ENCODE results near the gene CYP2C8. TPM values are rescaled to one million over a fixed set of nuclear protein-coding genes. Genes with fewer than 3 reads are reported as not detected.
"Not testable (repeated sequence)": the region's sequence is repeated elsewhere in the genome, so short reads cannot be mapped to it uniquely, and the experiment has no call there.

CYP2C8 gene
- total RNA-seq, 1 donor from 2014 or later: 7.3 TPM

DNA sequence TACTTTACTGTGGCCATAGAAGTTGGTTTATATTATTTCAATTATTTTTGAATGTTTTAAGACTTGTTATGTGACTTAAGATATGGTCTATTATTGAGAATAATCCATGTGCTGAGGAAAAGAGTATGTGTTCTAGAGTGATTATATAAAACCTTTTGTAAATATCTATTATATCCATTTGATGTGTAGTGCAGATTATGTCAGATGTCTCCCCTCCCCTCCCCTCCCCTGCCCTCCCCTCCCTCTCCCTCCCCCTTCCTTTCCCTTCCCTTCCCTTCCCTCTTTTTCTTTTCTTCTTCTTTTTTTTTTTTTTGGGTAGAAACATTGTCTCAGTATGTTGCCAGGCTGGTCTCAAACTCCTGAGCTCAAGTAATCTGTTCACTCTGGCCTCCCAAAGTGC lies 8.3 kb upstream of the CYP2C8 start:
- no peak for DNase-seq (ENCODE audit: low spot score, unreplicated experiment)
- Mint-ChIP-seq H3K36me3 (ENCODE audit: insufficient read depth) (peaks cover 16% of the 10 kb centered on the region), H3K27me3 (no peaks in the 10 kb centered on the region), H3K9me3 (ENCODE audit: low read depth) (peaks cover 37% of the 10 kb centered on the region), H3K4me1 (ENCODE audit: low read depth) (peaks cover 5% of the 10 kb centered on the region), H3K4me3 (ENCODE audit: low read depth) (no peak overlapping the region), H3K27ac (no peak overlapping the region)
- TF ChIP-seq, protein P1, sequence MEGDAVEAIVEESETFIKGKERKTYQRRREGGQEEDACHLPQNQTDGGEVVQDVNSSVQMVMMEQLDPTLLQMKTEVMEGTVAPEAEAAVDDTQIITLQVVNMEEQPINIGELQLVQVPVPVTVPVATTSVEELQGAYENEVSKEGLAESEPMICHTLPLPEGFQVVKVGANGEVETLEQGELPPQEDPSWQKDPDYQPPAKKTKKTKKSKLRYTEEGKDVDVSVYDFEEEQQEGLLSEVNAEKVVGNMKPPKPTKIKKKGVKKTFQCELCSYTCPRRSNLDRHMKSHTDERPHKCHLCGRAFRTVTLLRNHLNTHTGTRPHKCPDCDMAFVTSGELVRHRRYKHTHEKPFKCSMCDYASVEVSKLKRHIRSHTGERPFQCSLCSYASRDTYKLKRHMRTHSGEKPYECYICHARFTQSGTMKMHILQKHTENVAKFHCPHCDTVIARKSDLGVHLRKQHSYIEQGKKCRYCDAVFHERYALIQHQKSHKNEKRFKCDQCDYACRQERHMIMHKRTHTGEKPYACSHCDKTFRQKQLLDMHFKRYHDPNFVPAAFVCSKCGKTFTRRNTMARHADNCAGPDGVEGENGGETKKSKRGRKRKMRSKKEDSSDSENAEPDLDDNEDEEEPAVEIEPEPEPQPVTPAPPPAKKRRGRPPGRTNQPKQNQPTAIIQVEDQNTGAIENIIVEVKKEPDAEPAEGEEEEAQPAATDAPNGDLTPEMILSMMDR (IDR thresholded peaks at IDR 0.05; ENCODE audit: unreplicated experiment): no peak

DNA sequence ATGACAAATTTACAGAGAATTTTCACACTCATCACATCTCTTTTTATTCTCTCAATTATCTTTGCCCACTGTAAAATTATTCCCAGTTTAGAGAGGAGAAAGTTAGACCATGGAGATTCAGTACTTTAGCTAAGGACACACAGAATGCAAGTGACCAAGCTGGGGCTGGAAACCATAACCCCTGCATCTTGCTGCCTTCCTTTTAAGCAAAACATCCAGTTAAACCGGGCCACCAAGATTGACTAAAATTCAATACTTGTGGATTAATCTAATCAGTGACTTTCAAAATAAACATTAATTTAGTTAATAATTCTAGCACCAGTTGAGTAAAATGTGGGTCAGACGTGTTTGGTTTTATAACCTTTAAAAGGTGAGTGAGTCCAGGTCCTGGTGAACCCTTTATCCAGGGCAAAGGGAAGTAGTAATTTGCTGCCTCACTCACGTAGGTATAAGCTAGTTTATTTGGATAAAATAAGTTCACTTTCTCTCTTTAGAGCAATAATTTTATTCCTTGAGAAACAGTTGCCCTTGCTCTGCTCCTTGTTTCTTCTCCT lies 1.9 kb upstream of the CYP2C8 start:
- no peak for DNase-seq (ENCODE audit: low spot score, unreplicated experiment)
- TF ChIP-seq, protein P1 (IDR thresholded peaks at IDR 0.05; ENCODE audit: unreplicated experiment): no peak
- Mint-ChIP-seq H3K4me1 (ENCODE audit: low read depth) (peaks cover 14% of the 10 kb centered on the region), H3K4me3 (ENCODE audit: low read depth) (no peak overlapping the region), H3K36me3 (ENCODE audit: insufficient read depth) (peaks cover 9% of the 10 kb centered on the region), H3K27ac (no peak overlapping the region), H3K9me3 (ENCODE audit: low read depth) (peaks cover 31% of the 10 kb centered on the region), H3K27me3 (no peaks in the 10 kb centered on the region)

DNA sequence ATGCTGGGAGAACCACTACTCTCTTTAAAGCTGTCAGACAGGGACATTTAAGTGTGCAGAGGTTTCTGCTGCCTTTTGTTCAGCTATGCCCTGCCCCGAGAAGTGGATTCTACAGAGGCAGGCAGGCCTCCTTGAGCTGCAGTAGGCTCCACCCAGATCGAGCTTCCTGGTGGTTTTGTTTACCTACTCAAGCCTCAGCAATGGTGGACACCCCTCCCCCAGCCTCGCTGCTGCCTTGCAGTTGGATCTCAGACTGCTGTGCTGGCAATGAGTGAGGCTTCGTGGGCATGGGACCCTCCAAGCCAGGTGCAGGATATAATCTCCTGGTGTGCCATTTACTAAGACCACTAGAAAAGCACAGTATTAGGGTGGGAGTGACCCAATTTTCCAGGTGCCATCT lies 5.2 kb downstream of the CYP2C8 start:
- H3K27me3 Mint-ChIP-seq; H3K4me1 Mint-ChIP-seq (ENCODE audit: low read depth); DNase-seq (ENCODE audit: low spot score, unreplicated experiment); H3K27ac Mint-ChIP-seq; H3K4me3 Mint-ChIP-seq (ENCODE audit: low read depth): not testable (repeated sequence)
- H3K36me3 Mint-ChIP-seq (ENCODE audit: insufficient read depth): peaks cover 34% of the 10 kb centered on the region
- peaks cover 20% of the 10 kb centered on the region for H3K9me3 Mint-ChIP-seq (ENCODE audit: low read depth)

DNA sequence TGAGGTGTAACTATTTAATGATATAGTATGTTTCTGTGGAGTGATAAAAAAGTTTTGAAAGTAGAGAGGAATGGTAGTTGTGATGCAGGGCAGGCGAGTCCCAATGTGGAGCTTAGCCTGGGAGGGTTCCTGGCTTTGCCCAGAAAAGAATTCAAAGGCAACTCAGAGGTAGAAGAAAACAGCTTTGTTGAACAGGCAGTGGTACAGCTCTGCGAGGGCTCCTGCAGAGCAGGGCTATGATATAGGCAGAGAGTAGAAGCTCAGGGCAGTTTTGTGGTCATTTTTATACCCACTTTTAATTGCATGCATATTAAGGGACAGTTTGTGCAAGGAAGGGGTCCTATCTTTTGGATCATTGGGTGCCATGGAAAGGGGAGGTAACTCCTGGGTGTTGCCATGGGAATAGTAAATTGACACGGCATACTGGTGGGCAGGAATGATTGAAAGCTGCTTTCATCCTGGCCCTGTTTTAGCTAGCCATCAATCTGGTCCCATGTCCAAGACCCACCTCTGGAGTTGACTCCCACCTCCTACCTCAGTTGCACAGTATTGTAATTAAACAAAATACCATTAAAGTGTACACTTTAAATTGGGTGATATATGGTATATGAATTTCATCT lies 12.4 kb downstream of the CYP2C8 start:
- peaks cover 19% of the 10 kb centered on the region for H3K9me3 Mint-ChIP-seq (ENCODE audit: low read depth)
- no peak for DNase-seq (ENCODE audit: low spot score, unreplicated experiment)
- H3K4me3 Mint-ChIP-seq (ENCODE audit: low read depth): no peak overlapping the region
- peaks cover 24% of the 10 kb centered on the region for H3K36me3 Mint-ChIP-seq (ENCODE audit: insufficient read depth)
- H3K27ac Mint-ChIP-seq: no peak overlapping the region
- no peaks in the 10 kb centered on the region for H3K4me1 Mint-ChIP-seq (ENCODE audit: low read depth)
- TF ChIP-seq, protein P1 (IDR thresholded peaks at IDR 0.05; ENCODE audit: unreplicated experiment): no peak
- no peaks in the 10 kb centered on the region for H3K27me3 Mint-ChIP-seq

DNA sequence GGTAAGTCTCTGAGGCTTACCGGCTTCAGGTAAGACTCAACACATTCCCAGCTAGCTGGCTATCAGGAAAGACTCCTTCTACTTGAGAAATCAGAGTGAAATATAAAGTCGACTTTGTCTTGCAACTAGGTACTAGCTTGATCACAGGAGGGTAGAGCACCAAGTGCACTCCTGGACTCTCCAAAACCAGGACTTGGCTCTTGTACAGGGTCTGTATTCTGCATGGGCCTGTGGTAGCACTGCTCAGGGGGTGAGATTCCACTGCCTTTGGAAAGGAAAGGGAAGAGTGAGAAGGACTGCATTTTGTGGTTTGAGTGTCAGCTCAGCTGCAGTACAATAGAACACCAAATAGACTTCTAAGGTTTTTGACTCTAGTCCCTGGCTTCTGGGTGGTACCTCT lies 19.4 kb downstream of the CYP2C8 start:
- Mint-ChIP-seq H3K4me1 (ENCODE audit: low read depth) (peaks cover 4% of the 10 kb centered on the region), H3K4me3 (ENCODE audit: low read depth) (no peak overlapping the region), H3K27ac (peak overlapping the region; percentile 63), H3K9me3 (ENCODE audit: low read depth) (peaks cover 3% of the 10 kb centered on the region), H3K36me3 (ENCODE audit: insufficient read depth) (peaks cover 8% of the 10 kb centered on the region), H3K27me3 (no peaks in the 10 kb centered on the region)
- no peak for DNase-seq (ENCODE audit: low spot score, unreplicated experiment)
- TF ChIP-seq, protein P1 (IDR thresholded peaks at IDR 0.05; ENCODE audit: unreplicated experiment): no peak

DNA sequence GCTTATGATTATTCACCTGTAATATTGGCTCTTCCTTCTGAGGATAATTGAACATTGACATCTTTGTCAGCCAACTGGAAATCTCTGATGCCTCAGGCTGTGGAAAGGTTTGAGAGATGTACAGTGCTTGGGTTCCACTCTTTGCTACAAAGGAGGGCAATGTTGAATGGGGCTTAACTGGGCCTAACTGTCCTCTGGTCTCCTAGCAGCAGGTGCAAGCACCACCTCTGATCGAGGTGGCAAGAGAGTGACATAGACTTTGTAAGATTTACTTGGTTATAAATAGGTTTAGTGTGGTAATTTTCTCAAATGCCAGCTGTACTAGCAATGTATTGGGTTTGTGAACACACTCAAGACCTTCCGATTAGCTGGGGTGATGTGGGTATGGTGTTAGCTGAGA lies 21.1 kb downstream of the CYP2C8 start:
- H3K36me3 Mint-ChIP-seq (ENCODE audit: insufficient read depth): peaks cover 8% of the 10 kb centered on the region
- DNase-seq (ENCODE audit: low spot score, unreplicated experiment): no peak
- peaks cover 3% of the 10 kb centered on the region for H3K9me3 Mint-ChIP-seq (ENCODE audit: low read depth)
- H3K4me3 Mint-ChIP-seq (ENCODE audit: low read depth): no peak overlapping the region
- no peaks in the 10 kb centered on the region for H3K27me3 Mint-ChIP-seq
- TF ChIP-seq, protein P1 (IDR thresholded peaks at IDR 0.05; ENCODE audit: unreplicated experiment): no peak
- H3K4me1 Mint-ChIP-seq (ENCODE audit: low read depth): peaks cover 4% of the 10 kb centered on the region
- H3K27ac Mint-ChIP-seq: no peak overlapping the region
